Daoy (cell line): ENCODE data around the gene STRA8. TPM values are rescaled to one million over a fixed set of nuclear protein-coding genes. Genes with fewer than 3 reads are reported as not detected.

Experiments used
- total RNA-seq: library from RNA; depleted of rRNA; stranded (reverse); fragments of >200 nt; shearing (Covaris generic); gene quantifications from 2 replicates; pipeline ENCODE4 v1.2.3, GENCODE V29; 2014; rRNA removed

The STRA8 gene
- total RNA-seq, 1 experiment from 2014 or later: not detected

Other genes with a start within 250 kb of the STRA8 start
- gene AGBL3, start 247.3 kb upstream of the STRA8 start, total RNA-seq: 1.6 and 3.3 TPM in 2 replicates
- gene TMEM140, start 85.8 kb upstream of the STRA8 start, total RNA-seq: 0.48 and 1.2 TPM in 2 replicates
- gene CYREN, start 63.1 kb upstream of the STRA8 start, total RNA-seq: 54.7 and 58.7 TPM in 2 replicates
- 3.7 and 16.8 TPM in 2 replicates for gene WDR91, start 22.3 kb upstream of the STRA8 start, total RNA-seq